IMR-90 (cell line): ENCODE data around the gene UXS1. TPM values are rescaled to one million over a fixed set of nuclear protein-coding genes. Genes with fewer than 3 reads are reported as not detected.

ENCODE experiments used
- ATAC-seq: fragments of 200-7000 bp; cut with Tn5 transposase; 2 replicates; pipeline ENCODE4 v1.9.1; 2020; ENCODE audit warnings: low read depth, mild to moderate bottlenecking, moderate library complexity
- BruUV-seq: library from RNA; stranded (reverse); fragments of 400-500 nt; replicated peaks from 2 replicates; lab custom pipeline; 2021; lab: Mats Ljungman, UMichigan
- CTCF ChIA-PET: fragments of 300-600 bp; formaldehyde crosslinking; extraction: SDS; loops from one replicate; lab custom pipeline; 2021; ENCODE audit warnings: antibody characterized with exemption; lab: Yijun Ruan, JAX
- POLR2A ChIA-PET: fragments of 300-600 bp; sonication (Branson Sonifier 250); formaldehyde crosslinking; loops from one replicate; lab custom pipeline; 2022; ENCODE audit warnings: antibody characterized with exemption; ENCODE audit not compliant: unreplicated experiment; lab: Charles Lee
- DNase-seq: peaks from one replicate; pipeline ENCODE4 v3.0.0; 2013
- H2AFZ ChIP-seq: replicated peaks from 2 replicates; pipeline ENCODE3; 2013; ENCODE audit warnings: low read length, mild to moderate bottlenecking; ENCODE audit not compliant: poor library complexity
- H2AK5ac ChIP-seq: 2 replicates; pipeline ENCODE4 v1.6.1; 2013; ENCODE audit warnings: low read depth, low read length, inconsistent platforms
- H2AK9ac ChIP-seq: replicated peaks from 2 replicates; pipeline ENCODE3; 2013; ENCODE audit warnings: mild to moderate bottlenecking, low read depth, low read length, moderate library complexity; ENCODE audit not compliant: poor library complexity
- H2BK120ac ChIP-seq: 2 replicates; pipeline ENCODE4 v1.6.1; 2013; ENCODE audit warnings: low read depth, low read length, inconsistent platforms
- H2BK15ac ChIP-seq: 3 replicates; pipeline ENCODE4 v1.6.1; 2013; ENCODE audit warnings: low read depth, low read length, inconsistent platforms
- H2BK20ac ChIP-seq: 2 replicates; pipeline ENCODE4 v1.6.1; 2013; ENCODE audit warnings: low read depth, mild to moderate bottlenecking, inconsistent platforms, low read length, moderate library complexity
- H2BK5ac ChIP-seq: 2 replicates; pipeline ENCODE4 v1.6.1; 2013; ENCODE audit warnings: mild to moderate bottlenecking, low read depth, low read length, inconsistent platforms; ENCODE audit not compliant: poor library complexity, severe bottlenecking
- H3K14ac ChIP-seq: replicated peaks from 2 replicates; pipeline ENCODE4 v1.6.1; 2013; ENCODE audit warnings: low read depth, low read length, inconsistent platforms
- H3K18ac ChIP-seq: 2 replicates; pipeline ENCODE4 v1.6.1; 2013; ENCODE audit warnings: low read depth, low read length, control low read depth
- H3K23ac ChIP-seq: 2 replicates; pipeline ENCODE4 v1.6.1; 2013; ENCODE audit warnings: low read depth, low read length, inconsistent platforms
- H3K27ac ChIP-seq: 2 replicates; pipeline ENCODE4 v1.5.1; 2013; ENCODE audit warnings: mild to moderate bottlenecking, control low read depth, low read length; ENCODE audit not compliant: insufficient read depth
- H3K27me3 ChIP-seq: 2 replicates; pipeline ENCODE4 v1.6.1; 2013; ENCODE audit warnings: low read length; ENCODE audit not compliant: control insufficient read depth, insufficient read depth
- H3K36me3 ChIP-seq: 2 replicates; pipeline ENCODE4 v1.6.1; 2013; ENCODE audit warnings: low read length, mixed read lengths; ENCODE audit not compliant: control insufficient read depth, insufficient read depth
- H3K4ac ChIP-seq: 2 replicates; pipeline ENCODE4 v1.6.1; 2013; ENCODE audit warnings: low read depth, low read length, inconsistent platforms
- H3K4me1 ChIP-seq: 2 replicates; pipeline ENCODE4 v1.6.1; 2013; ENCODE audit warnings: low read length, mixed read lengths; ENCODE audit not compliant: control insufficient read depth, insufficient read depth
- H3K4me2 ChIP-seq: 2 replicates; pipeline ENCODE4 v1.6.1; 2013; ENCODE audit warnings: low read depth, mild to moderate bottlenecking, control low read depth, low read length, moderate library complexity
- H3K4me3 ChIP-seq: 2 replicates; pipeline ENCODE4 v1.5.1; 2013; ENCODE audit warnings: low read depth, mild to moderate bottlenecking, control low read depth, low read length, moderate library complexity; ENCODE audit not compliant: insufficient read depth
- H3K56ac ChIP-seq: 2 replicates; pipeline ENCODE4 v1.6.1; 2013; ENCODE audit warnings: low read length, inconsistent platforms; ENCODE audit not compliant: insufficient read depth; ENCODE audit errors: extremely low read depth
- H3K79me1 ChIP-seq, 2 experiments: 2 replicates each; pipeline ENCODE4 v1.6.1; 2013; ENCODE audit warnings: low read length in 2 of 2, inconsistent platforms in 1 of 2, low read depth in 1 of 2
- H3K9ac ChIP-seq: 2 replicates; pipeline ENCODE4 v1.6.1; 2013; ENCODE audit warnings: low read depth, low read length, control low read depth
- H3K9me1 ChIP-seq: 2 replicates; pipeline ENCODE4 v1.6.1; 2013; ENCODE audit warnings: low read length, inconsistent platforms; ENCODE audit not compliant: insufficient read depth
- H3K9me3 ChIP-seq: 2 replicates; pipeline ENCODE4 v1.6.1; 2013; ENCODE audit warnings: low read length; ENCODE audit not compliant: control insufficient read depth, insufficient read depth
- H4K20me1 ChIP-seq: 2 replicates; pipeline ENCODE4 v1.6.1; 2013; ENCODE audit warnings: low read length, inconsistent platforms; ENCODE audit not compliant: insufficient read depth
- H4K5ac ChIP-seq: 2 replicates; pipeline ENCODE4 v1.6.1; 2013; ENCODE audit warnings: mild to moderate bottlenecking, low read depth, low read length, control low read depth
- H4K8ac ChIP-seq, 2 experiments: 2 replicates each; pipeline ENCODE4 v1.6.1; 2013; ENCODE audit warnings: low read depth in 2 of 2, low read length in 2 of 2, control low read depth in 1 of 2, inconsistent platforms in 1 of 2
- H4K91ac ChIP-seq: 2 replicates; pipeline ENCODE4 v1.6.1; 2013; ENCODE audit warnings: low read depth, low read length, inconsistent platforms; ENCODE audit not compliant: insufficient read depth
- CEBPB ChIP-seq: IDR thresholded peaks from 2 replicates; pipeline ENCODE4 v1.6.1; 2012; ENCODE audit warnings: low read depth, low read length, improper control_type of control experiment
- USF2 ChIP-seq: fragments of 150-350 bp; IDR thresholded peaks from 2 replicates; pipeline ENCODE4 v1.6.1; 2017; ENCODE audit warnings: mild to moderate bottlenecking, antibody characterized with exemption, low read length, low read depth
- WGBS, 2 experiments: methylation state at CpG; one replicate each; pipeline versions ENCODE4 v1.1.5 to v1.1.7; 2013; ENCODE audit warnings: missing lambda C conversion rate in 2 of 2; ENCODE audit not compliant: insufficient read length in 1 of 2; ENCODE audit errors: extremely low coverage in 2 of 2; 5-methylcytosine and 5-hydroxymethylcytosine counted together
- dilution Hi-C: fragments of 300-500 bp; cut with HindIII; formaldehyde crosslinking; loops from one replicate; pipeline ENCODE4 v1.14.3; 2018; ENCODE audit warnings: low sequenced_read_pairs; ENCODE audit not compliant: unreplicated experiment
- in situ Hi-C: fragments of 300-500 bp; cut with MboI; formaldehyde crosslinking; loops from 3 replicates; pipeline ENCODE4 v1.14.3; 2019; ENCODE audit warnings: low sequenced_read_pairs, inconsistent platforms, mixed read lengths
- intact Hi-C: fragments of 100-400 bp; cut with micrococcal nuclease; formaldehyde crosslinking; loops from 2 replicates; pipeline ENCODE4 v1.10.0; 2022
- polyA plus RNA-seq, 3 experiments: library from polyadenylated mRNA; depleted of rRNA; stranded (reverse); fragments of >200 nt; gene quantifications; 2 replicates each; pipeline ENCODE4 v1.2.3, GENCODE V29; 2012; ENCODE audit warnings: low replicate concordance in 1 of 3
- total RNA-seq: library from RNA; depleted of rRNA; stranded (reverse); fragments of >200 nt; gene quantifications from 2 replicates; pipeline ENCODE4 v1.2.3, GENCODE V29; 2012

Gene UXS1
- total and polyA plus RNA-seq, 2 of the 4 experiments (the other 2 are of a cell fraction): 33.7 to 54.3 TPM

GRCh38 chr2:106053116-106053515, 141.0 kb downstream of the UXS1 start:
- Histone ChIP-seq H3K36me3 (no peaks in the 10 kb centered on the region), H3K23ac (no peak overlapping the region), H3K79me1 (no peaks in the 10 kb centered on the region), H4K5ac (no peak overlapping the region), H3K4me3 (no peak overlapping the region), H3K9ac (no peak overlapping the region), H2BK5ac (no peak overlapping the region), H3K18ac (no peak overlapping the region), H3K27ac (no peak overlapping the region), H2BK15ac (no peak overlapping the region), H2AK9ac (no peak overlapping the region), H3K56ac (no peak overlapping the region), H3K9me3 (0 out of 2 replicates have a peak, but pooled peaks cover 3% of the 10 kb centered on the region), H2AK5ac (no peak overlapping the region), H3K4me2 (no peak overlapping the region), H4K8ac (no peak overlapping the region), H3K14ac (no peak overlapping the region; the same call in 1 of the 2 replicates), H3K9me1 (no peaks in the 10 kb centered on the region), H4K91ac (no peak overlapping the region), H3K27me3 (peaks cover 15% of the 10 kb centered on the region), H3K4ac (no peak overlapping the region), H2AFZ (no peak overlapping the region), H4K20me1 (no peaks in the 10 kb centered on the region), H2BK20ac (no peak overlapping the region), H3K4me1 (no peaks in the 10 kb centered on the region), H2BK120ac (no peak overlapping the region)
- TF ChIP-seq USF2 (no peak), CEBPB (no peak)
- ATAC-seq (peak; percentile 56), DNase-seq (peak; percentile 31)
- CTCF ChIA-PET: no interaction called here
- intact Hi-C loops: no loop called here
- BruUV-seq: no TSS peak
- in situ Hi-C loops: no loop called here
- dilution Hi-C loops: no loop called here
- WGBS, 2 experiments: no CpG with 5 or more reads among the region's 2 CpGs
- POLR2A ChIA-PET: no interaction called here
